DMS53 (cell line): ENCODE data around the gene LRRC39.

Experiments used
- DNase-seq: peaks from one replicate; lab custom pipeline; 2025; lab: John Stamatoyannopoulos, UW

LRRC39 gene

DNA sequence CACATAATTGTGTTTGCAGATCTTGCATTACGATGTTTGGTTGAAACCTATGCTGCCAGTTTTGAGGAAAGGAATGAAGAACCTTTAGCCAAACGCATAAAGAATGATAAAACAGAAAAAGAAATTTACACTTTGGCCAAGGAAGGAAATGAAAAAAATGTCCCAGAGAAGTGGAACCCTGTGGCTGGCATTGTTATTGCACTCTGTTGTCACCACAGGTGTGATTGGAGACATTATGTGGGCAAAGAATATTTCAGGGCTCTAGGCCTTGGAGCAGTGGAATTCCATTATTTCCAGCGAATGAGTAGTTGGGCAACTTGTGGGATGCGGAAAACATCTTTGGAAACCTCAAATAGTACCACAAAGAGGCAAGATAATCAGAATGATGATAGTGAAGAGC, 30.2 kb downstream of the LRRC39 start:
- DNase-seq = peak; percentile 32

- DNase-seq = no peak
Observed at GRCh38 chr1:100146958-100147357, 31.1 kb downstream of the LRRC39 start.

DNA sequence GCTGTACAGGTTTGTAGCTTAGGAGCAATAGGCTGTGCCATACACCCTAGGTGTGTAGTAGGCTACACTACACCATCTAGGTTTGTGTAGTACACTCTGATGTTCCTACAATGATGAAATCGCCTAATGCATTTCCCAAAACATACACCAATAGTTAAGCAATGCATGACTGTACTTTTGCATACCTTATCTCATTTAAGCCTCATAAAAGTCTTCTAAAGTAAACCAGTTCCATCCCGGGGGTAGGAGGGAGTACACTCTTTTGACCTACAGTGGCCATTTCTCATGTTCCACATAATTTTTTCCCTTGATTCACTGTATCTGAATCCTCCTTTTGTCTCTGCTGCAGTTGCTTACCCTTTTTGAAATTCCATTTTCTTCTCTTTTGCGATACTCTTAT, 32.9 kb downstream of the LRRC39 start:
- no peak for DNase-seq

- no peak for DNase-seq
Observed at GRCh38 chr1:100142343-100142742, 35.7 kb downstream of the LRRC39 start.

DNA sequence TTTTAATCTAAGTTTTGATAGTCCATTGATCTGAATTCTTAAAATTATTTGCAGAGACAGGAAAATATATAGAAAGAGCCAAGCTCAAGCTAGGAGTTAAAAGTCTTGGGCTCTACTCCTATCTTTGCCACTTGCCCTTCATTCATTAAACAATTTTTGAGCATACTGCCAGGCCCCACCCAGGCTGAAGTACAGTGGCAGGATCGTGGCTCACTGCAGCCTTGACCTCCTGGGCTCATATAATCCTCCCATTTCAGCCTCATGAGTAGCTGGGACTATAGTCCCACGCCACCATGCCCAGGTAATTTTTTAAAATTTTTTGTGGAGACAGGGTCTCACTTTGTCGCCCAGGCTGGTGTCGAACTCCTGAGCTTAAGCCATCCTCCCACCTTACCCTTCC, 36.9 kb downstream of the LRRC39 start:
- DNase-seq = no peak

GRCh38 chr1:100137602-100138001, 40.5 kb downstream of the LRRC39 start:
- no peak for DNase-seq

GRCh38 chr1:100134872-100135271, 43.2 kb downstream of the LRRC39 start:
- no peak for DNase-seq

DNA sequence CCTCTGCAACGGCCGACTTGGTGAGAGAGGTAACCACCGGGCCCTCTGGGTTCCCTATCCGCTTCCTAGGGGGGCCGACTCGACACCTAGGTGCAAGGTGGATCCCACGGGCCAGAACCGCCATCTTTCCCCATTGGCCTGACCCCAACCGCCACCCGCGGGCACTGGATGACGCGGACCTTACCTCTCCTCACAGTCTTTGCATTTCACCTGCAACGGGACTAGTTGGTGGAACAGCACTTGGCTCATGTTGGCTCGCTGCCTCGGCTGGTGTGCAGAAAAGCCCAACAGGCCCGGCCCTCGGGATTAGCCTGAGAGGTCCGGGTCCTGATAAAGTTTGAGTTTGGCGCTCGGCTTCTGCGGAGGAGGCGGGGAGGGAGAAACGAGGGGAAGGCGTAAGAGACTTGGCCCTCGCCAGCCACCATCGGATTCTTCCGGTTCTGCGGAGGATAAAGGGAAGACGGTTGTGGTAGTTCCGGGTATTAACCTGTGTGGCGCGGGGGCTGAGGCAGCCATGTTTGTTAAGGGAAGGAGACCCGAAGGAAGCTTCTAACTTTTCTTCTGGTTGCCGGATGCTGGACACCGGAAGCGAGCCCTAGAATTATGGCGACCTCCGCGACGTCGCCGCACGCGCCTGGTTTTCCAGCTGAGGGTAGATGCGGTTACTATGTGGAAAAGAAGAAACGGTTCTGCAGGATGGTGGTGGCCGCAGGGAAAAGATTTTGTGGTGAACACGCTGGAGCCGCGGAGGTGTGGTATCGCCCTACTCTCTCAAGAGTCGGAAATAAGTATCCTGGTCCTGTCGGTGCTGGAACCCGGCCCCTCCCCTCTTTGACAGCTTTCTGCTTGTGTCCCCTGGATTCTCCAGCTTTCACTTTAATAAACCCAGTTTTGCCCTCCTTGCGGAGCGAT, 45.2 kb downstream of the LRRC39 start, which contains the start of the genes SASS6 and TRMT13:
Gene SASS6 (minus strand): TSS at position 365 of the 912 bp plus-strand sequence. CDS start 116 bp downstream, at position 249.
Gene TRMT13 (plus strand): TSS at position 598 of the 912 bp plus-strand sequence. CDS start 6 bp downstream, at position 604.
- DNase-seq = peak; percentile 100

DNA sequence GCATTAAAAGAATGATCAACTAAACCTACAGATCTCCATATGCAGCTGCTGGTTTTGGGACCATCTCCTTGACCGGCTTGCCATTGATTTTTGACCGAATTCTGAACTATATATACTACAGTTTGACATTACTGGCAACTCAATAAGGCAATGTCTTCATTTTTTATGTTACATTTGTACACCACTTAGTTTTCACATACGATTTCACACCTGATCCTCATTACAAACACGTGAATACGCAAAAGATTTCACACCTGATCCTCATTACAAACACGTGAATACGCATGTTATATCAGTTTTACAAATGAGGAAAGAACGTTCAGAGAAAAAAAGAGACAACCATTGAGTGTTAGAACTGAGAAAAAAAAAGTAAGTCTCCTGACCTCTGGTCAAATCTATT, 46.4 kb downstream of the LRRC39 start:
- peak; percentile 23 for DNase-seq

DNA sequence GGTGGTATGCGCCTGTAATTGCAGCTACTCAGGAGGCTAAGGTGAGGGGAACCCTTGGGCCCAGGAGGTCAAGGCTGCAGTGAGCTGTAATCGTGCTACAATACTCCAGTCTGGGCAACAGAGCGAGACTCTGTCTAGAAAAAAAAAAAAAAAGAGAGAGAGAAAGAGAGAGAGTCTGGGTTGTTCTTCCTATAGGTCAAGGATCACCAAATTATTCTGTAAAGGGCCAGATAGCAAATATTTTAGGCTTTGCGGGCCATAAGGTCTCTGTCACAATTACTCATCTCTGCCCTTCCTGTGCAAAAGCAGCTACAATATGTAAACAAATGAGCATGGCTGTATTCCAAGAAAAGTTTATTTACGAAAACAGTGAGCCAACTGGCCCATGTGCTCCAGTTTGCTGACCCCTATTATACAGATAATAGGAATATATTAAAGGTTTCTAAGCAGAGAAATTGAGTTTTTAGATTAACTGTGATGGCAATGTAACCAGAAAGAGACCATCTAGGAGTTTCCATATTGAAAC, 47.4 kb downstream of the LRRC39 start:
- DNase-seq = peak; percentile 67

DNA sequence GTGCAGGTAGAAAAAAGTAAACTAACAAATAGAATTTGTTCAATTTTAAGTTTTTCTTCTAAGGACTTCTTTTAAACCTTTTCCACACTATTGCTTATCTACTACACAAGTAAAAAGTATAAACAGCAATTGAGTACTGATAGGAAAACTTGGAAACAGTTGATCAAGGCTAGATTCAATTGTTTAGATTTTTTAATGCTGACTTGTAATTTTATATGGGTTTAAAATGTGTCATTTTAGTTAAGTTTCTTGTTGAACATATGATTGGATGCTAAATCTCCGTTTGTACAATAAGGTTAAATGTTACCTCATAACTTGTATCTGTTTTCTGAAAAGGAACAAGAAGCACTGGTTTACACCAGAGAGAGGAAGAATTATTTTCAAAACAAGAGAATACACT, 50.8 kb downstream of the LRRC39 start:
- no peak for DNase-seq

DNA sequence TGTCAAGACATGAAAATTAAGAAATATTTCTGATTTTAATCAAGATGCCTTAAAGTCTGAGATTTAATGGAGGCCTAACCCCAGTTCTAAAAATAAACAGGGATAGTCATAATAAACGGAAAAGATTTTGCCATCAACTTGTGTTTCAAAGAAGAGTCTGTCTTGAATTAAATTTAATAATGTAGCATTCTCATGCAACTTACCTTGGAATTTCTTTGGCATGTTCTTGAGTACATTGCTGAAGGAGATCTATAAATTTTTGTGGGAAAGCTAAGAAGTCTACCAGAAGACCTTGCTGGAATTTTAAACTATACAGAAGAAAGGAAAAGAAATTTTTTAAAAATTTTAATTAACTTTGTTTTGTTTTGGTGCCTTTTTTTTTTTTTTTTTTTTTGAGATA, 55.9 kb downstream of the LRRC39 start:
- no peak for DNase-seq

GRCh38 chr1:100115524-100115923, 62.5 kb downstream of the LRRC39 start:
- DNase-seq = no peak

DNA sequence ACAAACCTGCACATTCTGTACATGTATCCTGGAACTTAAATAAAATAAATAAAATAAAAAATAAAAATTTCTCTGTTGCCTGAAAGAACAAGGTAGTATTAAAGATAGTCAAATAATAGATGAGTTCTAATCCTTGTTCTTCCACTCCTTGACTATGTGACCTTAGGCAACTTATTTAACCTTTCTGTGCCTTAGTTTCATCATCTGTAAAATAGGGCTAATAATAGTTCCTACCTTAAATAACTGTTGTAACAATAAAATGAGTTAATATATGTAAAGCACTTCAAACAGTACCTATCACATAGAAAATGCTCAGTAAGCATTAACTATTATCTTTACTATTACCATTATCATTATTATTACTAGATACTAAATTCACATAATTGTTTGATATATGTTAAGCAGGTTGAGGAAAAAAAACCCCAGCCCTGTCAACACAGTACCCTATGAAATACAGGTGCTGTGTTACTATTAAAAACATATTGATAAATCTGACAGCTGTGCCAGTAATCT, 68.4 kb downstream of the LRRC39 start:
- no peak for DNase-seq

DNA sequence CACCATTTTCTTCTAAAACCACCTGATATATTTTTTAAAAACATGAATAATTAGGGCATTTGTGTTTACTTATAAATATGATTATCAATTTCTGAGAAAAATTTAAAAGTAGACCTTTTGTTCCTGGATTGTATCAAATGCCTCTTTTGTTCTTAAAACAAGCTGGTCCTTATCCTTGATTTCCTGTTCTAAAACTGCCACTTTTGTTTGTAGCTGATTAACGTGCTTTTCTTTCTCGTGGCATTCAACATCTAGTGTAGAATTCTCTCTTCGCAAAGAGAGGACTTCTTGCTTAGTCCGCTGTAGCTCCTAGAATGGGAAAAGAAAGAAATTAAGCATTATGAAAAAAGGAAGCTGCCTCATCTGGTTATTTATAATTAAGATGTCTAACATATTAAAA, 70.4 kb downstream of the LRRC39 start:
- DNase-seq = no peak

GRCh38 chr1:100101564-100101963, 76.5 kb downstream of the LRRC39 start:
- no peak for DNase-seq

DNA sequence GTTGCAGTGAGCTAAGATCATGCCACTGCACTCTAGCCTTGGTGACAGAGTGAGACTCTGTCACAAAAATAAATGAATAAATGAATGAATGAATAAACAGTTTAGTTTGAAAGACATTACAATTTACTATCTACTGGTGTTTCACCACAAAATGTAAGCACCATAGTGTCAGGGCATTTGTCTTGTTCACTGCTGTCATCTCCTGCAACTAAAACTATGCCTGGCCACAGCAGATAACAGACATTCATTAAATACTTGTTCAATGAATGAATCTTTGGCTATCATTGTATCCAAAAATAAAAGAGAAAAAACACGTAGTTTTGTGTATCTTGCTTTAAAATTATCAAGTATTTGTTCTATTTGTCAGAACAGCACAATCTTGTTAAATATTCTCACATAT, 77.9 kb downstream of the LRRC39 start:
- DNase-seq = no peak
